ENCODE data around the gene MAP4. TPM values are rescaled to one million over a fixed set of nuclear protein-coding genes. Genes with fewer than 3 reads are reported as not detected.

Gene MAP4
- total and polyA plus RNA-seq, 2 donors (not counting 1 experiment from before 2014, with no cell fraction given): 39.2 to 132 TPM

GRCh38 chr3:47868306-47868705 is 147.9 kb downstream of the MAP4 start:
- intact Hi-C loops (cut with micrococcal nuclease): no loop called here
- 88% methylated on average over 2 of the region's 2 CpGs for WGBS (ENCODE audit: insufficient coverage)
- no peaks in the 10 kb centered on the region for H3K27me3 ChIP-seq (replicated peaks in 1 of 4; ENCODE audit: control extremely low read depth in 1 of 4, control insufficient read depth in 3 of 4, insufficient read depth in 4 of 4, low read length in 3 of 4)
- H4K20me1 ChIP-seq (ENCODE audit: control insufficient read depth, insufficient read depth, low read length, poor library complexity, severe bottlenecking): no peaks in the 10 kb centered on the region
- H3K4me3 ChIP-seq (ENCODE audit: control extremely low read depth in 1 of 5, extremely low read depth in 1 of 5, insufficient read depth in 1 of 5, low read depth in 2 of 5, low read length in 4 of 5): no peak overlapping the region
- H3K79me2 ChIP-seq (ENCODE audit: control insufficient read depth, insufficient read depth, low read length): no peaks in the 10 kb centered on the region
- TF ChIP-seq CTCF (IDR thresholded peaks at IDR 0.05) (no peak), EZH2 (IDR thresholded peaks at IDR 0.05; ENCODE audit: borderline replicate concordance, insufficient read depth, low read depth, low read length, poor library complexity, severe bottlenecking) (no peak)
- no peak overlapping the region for H3K9ac ChIP-seq (ENCODE audit: low read length)
- ChIA-PET POLR2A (no interaction called here), CTCF (no interaction called here)
- Mint-ChIP-seq H3K4me3 (no peak overlapping the region), H3K9me3 (ENCODE audit: insufficient read depth) (no peaks in the 10 kb centered on the region), H3K27ac (no peak overlapping the region), H3K27me3 (no peaks in the 10 kb centered on the region), H3K4me1 (no peaks in the 10 kb centered on the region)
- no peak for ATAC-seq (ENCODE audit: low read depth)
- peaks cover 8 to 67% of the 10 kb centered on the region in 2 experiments for H3K36me3 ChIP-seq (replicated peaks in 1 of 2; ENCODE audit: control extremely low read depth in 1 of 2, control insufficient read depth in 1 of 2, extremely low read depth in 1 of 2, insufficient read depth in 2 of 2, low read length in 1 of 2)
- no peaks in the 10 kb centered on the region for H3K4me1 ChIP-seq (ENCODE audit: control insufficient read depth in 2 of 2, insufficient read depth in 2 of 2, low read length in 2 of 2)
- no peaks in the 10 kb centered on the region for H3K9me3 ChIP-seq (ENCODE audit: control extremely low read depth in 1 of 3, control insufficient read depth in 2 of 3, insufficient read depth in 1 of 3, low read length in 2 of 3)
- H3K27ac ChIP-seq (ENCODE audit: low read length in 2 of 2): no peak overlapping the region
- DNase-seq: no peak
- H3K4me2 ChIP-seq (replicated peaks; ENCODE audit: low read depth, low read length, poor library complexity, severe bottlenecking): no peak overlapping the region
- H2AFZ ChIP-seq (ENCODE audit: insufficient read depth, low read depth, low read length, poor library complexity, severe bottlenecking): no peak overlapping the region

- Histone ChIP-seq H3K27me3 (replicated peaks in 1 of 4; ENCODE audit: control extremely low read depth in 1 of 4, control insufficient read depth in 3 of 4, insufficient read depth in 4 of 4, low read length in 3 of 4) (no peaks in the 10 kb centered on the region), H3K4me1 (ENCODE audit: control insufficient read depth in 2 of 2, insufficient read depth in 2 of 2, low read length in 2 of 2) (no peaks in the 10 kb centered on the region), H3K79me2 (ENCODE audit: control insufficient read depth, insufficient read depth, low read length) (no peaks in the 10 kb centered on the region), H3K4me2 (replicated peaks; ENCODE audit: low read depth, low read length, poor library complexity, severe bottlenecking) (no peak overlapping the region), H3K9ac (ENCODE audit: low read length) (no peak overlapping the region), H3K4me3 (ENCODE audit: control extremely low read depth in 1 of 5, extremely low read depth in 1 of 5, insufficient read depth in 1 of 5, low read depth in 2 of 5, low read length in 4 of 5) (no peak overlapping the region), H4K20me1 (ENCODE audit: control insufficient read depth, insufficient read depth, low read length, poor library complexity, severe bottlenecking) (no peaks in the 10 kb centered on the region), H3K9me3 (ENCODE audit: control extremely low read depth in 1 of 3, control insufficient read depth in 2 of 3, insufficient read depth in 1 of 3, low read length in 2 of 3) (no peaks in the 10 kb centered on the region), H3K36me3 (replicated peaks in 1 of 2; ENCODE audit: control extremely low read depth in 1 of 2, control insufficient read depth in 1 of 2, extremely low read depth in 1 of 2, insufficient read depth in 2 of 2, low read length in 1 of 2) (peaks cover 5 to 69% of the 10 kb centered on the region in 2 experiments), H2AFZ (ENCODE audit: insufficient read depth, low read depth, low read length, poor library complexity, severe bottlenecking) (no peak overlapping the region), H3K27ac (ENCODE audit: low read length in 2 of 2) (no peak overlapping the region)
- WGBS (ENCODE audit: insufficient coverage): 97% methylated on average over 8 of the region's 8 CpGs
- TF ChIP-seq CTCF (IDR thresholded peaks at IDR 0.05) (no peak), EZH2 (IDR thresholded peaks at IDR 0.05; ENCODE audit: borderline replicate concordance, insufficient read depth, low read depth, low read length, poor library complexity, severe bottlenecking) (no peak)
- Mint-ChIP-seq H3K4me3 (no peak overlapping the region), H3K27me3 (no peaks in the 10 kb centered on the region), H3K9me3 (ENCODE audit: insufficient read depth) (no peaks in the 10 kb centered on the region), H3K27ac (no peak overlapping the region), H3K4me1 (no peaks in the 10 kb centered on the region)
- intact Hi-C loops (cut with micrococcal nuclease): no loop called here
- no peak for DNase-seq
- ChIA-PET CTCF (interaction anchor here (0.5 kb wide), 1 partner anchor 1275 kb away, joined by 4 read pairs; no protein-coding TSS in a partner anchor), POLR2A (no interaction called here)
- ATAC-seq (ENCODE audit: low read depth): no peak
These were observed 148.7 kb downstream of the MAP4 start for GRCh38 chr3:47867451-47868044.
